Right lobe of liver (tissue), 4 donors: Measurements from ENCODE around the gene SPOCK1.

ENCODE experiments used
- CTCF ChIP-seq, 4 donors: fragments of 200-600 bp in 3 of 4; fragments of 450-650 bp in 1 of 4; IDR thresholded peaks; one replicate each; pipeline versions ENCODE4 v1.5.1 to v1.8.0; 2016 to 2022; ENCODE audit warnings: antibody characterized with exemption in 4 of 4, mild to moderate bottlenecking in 2 of 4
- POLR2A ChIP-seq: fragments of 450-650 bp; IDR thresholded peaks from one replicate; pipeline ENCODE4 v1.6.1; 2017; ENCODE audit warnings: antibody characterized with exemption, mild to moderate bottlenecking
- donor health status: DM: no; HTN: no; CAD: no.
- donor health status: DM: no; HTN: no; CAD: no.
- donor health status: DM: no; HTN: yes; CAD: no.

GRCh38 chr5:137398154-137398553 is 101.0 kb downstream of the SPOCK1 start:
- TF ChIP-seq CTCF (IDR thresholded peaks at IDR 0.05): no peak
- TF ChIP-seq POLR2A: no peak
